ENCODE data around the gene MAGI1.
"Not testable (repeated sequence)": the region's sequence is repeated elsewhere in the genome, so short reads cannot be mapped to it uniquely, and the experiment has no call there.

Gene MAGI1

DNA sequence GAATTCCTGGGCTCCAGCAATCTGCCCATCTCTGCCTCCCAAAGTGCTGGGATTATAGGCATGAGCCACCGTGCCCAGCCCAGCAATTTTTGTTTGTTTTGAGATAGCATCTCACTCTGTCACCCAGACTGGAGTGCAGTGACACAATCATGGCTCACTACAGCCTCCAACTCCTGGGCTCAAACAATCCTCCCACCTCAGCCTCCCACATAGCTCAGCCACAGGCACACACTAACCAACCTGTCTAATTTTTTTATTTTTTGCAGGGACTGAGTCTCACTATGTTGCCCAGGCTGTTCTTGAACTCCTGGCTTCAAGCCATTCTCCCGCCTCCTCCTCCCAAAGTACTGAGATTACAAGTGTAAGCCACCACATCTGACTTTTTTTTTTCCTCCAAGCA is 7.6 kb upstream of the MAGI1 start:
- intact Hi-C loops (cut with DNase I), result loop anchor here (10.0 kb wide), 1 partner anchor 252 kb away; no protein-coding TSS in a partner anchor

DNA sequence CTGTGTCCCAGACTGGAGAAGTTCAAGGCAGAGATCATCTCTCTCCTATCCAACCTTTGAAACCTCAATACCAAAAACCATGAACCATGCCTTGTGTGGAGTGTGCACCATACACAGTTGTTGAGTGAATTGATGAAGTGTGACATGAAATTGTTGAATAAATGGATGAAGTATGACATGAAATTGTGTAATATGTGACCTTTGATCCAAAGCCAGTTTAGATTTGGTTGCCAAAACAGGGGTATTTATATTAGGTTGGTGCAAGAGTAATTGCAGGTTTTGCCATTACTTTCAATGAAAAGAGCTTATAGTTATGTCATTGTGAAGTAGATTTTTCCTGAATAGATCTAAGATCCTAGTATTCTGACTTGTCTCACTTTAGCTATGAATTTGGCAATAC is 3.1 kb upstream of the MAGI1 start:
- DNase-seq, result no peak
- intact Hi-C loops (cut with DNase I), result loop anchor here (10.0 kb wide), 1 partner anchor 247 kb away; no protein-coding TSS in a partner anchor

More for the DNA sequence above, 7.6 kb upstream of the MAGI1 start:
- not testable (repeated sequence) for DNase-seq

DNA sequence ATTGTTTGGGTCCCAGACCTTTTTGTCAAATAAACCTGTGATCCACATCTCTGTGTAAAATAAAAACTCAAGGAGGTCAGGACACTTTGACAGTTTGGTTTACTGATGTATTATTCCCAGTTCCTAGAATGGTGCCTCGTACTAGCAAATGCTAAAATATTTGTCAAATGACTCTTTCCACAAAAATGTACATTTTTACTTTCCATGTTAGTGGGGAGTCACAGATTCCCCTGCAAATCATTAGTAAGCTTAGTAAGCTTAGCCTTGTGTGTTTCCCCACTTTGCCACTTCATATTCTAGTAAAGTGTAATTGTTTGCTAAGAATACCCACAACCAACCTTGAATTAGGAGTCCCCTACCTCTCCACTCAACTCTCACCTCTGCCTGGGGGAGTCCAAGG is 2.4 kb upstream of the MAGI1 start:
- DNase-seq, result no peak
- intact Hi-C loops (cut with DNase I), result loop anchor here (10.0 kb wide), 1 partner anchor 246 kb away; no protein-coding TSS in a partner anchor

DNA sequence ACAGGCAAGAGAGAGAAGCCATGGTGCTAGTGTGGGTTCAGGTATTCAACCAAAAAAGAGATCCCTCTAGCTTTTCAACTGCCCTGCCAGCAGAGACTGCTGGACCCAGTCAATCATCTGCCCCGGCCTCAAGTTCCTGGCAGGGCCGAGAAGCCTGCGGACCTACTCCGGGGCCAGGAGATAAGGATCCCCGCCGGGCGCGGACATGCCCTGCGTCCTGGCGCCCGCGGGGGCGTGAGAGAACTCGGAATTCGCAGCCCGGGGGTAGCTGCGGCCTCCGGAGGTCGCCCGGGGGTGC is 821 bp upstream of the MAGI1 start:
- intact Hi-C loops (cut with DNase I), result no loop called here

DNA sequence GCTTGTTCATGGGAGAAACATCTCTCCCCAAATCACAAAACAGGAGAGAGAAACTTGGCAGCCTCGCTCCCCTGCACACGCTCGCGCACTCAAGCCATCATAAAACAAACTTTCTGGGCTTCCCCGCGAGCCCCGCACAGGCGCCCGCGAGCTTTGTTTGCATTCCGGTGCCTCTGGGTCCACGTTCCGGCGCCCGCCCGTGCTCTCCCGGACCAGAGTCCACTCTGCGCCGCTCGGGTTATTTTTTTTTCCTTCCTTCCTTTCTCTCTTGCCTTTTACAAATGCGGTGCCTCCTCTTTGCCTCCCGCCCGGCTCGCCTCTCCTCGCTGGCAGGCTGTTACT is 363 bp downstream of the MAGI1 start:
- DNase-seq, result peak in 1 of 42 donors; percentile 18
- intact Hi-C loops (cut with DNase I), result no loop called here

More for the DNA sequence above, 821 bp upstream of the MAGI1 start:
- DNase-seq, result peak in 28 of 42 donors; percentile 6 to 56 (median 21)

DNA sequence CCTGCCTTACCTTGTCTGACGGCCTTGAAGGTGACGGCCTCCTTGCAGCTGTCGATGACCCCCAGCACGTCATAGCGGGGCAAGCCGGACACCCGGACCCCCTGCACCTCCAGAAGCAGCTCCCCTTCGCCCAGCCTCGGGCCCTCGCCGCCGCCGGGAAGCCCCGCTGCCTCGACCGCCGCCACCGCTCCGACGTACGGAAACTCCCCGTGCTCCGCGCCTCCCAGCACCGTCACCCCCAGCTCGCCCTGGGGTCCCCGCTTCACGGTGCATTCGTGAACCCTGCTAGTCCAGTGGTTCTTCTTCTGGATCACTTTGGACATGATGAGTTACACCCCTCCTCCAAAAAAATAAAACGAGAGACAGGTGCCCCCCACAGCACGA is 740 bp downstream of the MAGI1 start:
- DNase-seq, result peak in 26 of 42 donors; percentile 4 to 54 (median 24)

DNA sequence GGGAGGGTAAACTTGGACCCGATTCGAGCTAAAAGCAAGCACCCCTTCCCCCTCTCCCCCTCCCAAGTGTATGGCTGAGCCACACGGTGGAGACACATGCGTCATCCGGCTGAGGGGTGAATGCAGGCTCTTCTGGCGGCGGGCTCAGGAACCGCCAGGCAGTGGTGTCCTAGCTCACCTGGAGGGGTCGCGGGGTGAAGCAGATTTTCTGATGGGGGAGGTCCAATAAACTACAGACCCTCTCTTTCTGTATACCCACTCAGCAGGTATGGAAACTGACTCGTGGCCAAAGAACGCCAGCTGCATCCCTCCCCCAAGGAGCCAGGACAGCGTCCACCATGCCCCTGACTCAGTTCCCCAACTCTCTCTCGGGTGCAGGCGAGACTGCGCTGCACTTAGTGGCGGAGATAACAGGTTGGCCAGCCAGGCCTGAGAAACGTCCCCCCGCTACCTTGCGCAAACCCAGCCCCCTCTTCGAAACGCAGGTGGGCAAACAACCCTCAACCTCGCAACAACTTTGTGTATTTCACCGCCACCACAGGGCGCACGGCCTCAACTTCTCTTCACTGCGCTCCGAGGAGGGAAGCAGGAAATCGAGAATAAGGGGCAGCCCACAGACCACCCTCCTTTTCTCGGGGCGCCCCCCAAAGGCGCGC is 1.3 kb downstream of the MAGI1 start:
- intact Hi-C loops (cut with DNase I), result no loop called here
- peak in 37 of 42 donors; percentile 11 to 68 (median 33) for DNase-seq

More for the DNA sequence above, 740 bp downstream of the MAGI1 start:
- intact Hi-C loops (cut with DNase I), result no loop called here

DNA sequence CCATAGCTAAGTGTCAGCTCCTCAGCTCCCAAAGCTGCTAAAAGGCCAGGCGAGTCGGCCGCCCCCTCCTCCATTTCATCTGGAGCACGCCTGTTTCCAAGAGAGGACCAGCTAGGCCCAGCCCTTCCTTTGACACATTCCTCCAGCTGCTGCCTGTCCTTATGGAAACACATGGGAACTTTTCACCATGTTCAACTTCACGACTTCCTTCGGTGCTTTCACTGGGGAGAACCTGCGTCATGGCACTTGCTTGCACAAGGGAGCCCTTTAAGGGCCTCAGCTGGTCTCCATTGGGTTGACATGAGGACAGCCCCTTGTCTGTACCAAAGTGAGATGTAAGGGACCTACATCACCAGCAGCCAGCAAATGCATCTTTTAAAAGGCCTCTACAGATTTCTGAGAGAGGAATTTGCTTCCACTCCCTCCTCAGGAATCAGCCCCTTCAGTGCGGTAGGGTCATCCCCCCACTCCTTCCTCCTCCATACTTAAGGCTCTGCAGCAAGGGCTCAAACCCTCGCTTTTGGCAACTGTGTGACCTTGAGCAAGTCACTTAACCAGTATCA is 2.1 kb downstream of the MAGI1 start:
- no peak for DNase-seq
- intact Hi-C loops (cut with DNase I), result no loop called here

DNA sequence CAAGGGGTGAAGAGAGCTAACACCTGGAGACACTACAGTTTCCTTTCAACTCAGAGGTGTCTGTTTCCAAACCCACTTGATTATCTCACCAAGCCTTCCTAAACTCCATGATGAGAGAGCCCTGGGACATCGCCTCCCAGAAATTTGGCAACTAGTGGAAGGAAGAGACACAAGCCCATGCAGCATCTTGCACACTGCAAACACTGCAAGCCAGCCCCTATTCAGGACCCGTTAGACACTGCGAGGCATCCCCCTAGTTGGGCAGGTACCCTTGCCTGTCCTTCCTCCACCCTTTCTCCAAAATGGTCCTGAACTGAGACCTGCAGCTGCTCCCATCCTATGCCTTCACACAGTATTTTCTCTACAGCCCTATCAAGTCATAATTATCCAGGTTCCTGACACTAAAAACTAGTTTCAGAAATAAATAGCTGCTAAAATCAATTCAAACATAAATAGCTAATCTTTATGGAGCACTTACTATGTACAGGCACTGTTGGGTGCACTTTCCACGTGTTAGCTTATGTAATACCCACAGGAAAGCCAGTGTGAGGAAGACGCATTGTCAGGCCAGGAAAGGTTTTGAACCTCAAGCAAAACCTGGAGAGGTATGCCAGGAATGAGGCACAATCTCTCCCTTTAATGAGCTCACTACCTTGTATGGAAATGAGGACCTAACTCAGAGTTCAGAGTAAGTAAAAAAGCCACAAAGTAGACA is 2.8 kb downstream of the MAGI1 start:
- intact Hi-C loops (cut with DNase I), result no loop called here
- no peak for DNase-seq

DNA sequence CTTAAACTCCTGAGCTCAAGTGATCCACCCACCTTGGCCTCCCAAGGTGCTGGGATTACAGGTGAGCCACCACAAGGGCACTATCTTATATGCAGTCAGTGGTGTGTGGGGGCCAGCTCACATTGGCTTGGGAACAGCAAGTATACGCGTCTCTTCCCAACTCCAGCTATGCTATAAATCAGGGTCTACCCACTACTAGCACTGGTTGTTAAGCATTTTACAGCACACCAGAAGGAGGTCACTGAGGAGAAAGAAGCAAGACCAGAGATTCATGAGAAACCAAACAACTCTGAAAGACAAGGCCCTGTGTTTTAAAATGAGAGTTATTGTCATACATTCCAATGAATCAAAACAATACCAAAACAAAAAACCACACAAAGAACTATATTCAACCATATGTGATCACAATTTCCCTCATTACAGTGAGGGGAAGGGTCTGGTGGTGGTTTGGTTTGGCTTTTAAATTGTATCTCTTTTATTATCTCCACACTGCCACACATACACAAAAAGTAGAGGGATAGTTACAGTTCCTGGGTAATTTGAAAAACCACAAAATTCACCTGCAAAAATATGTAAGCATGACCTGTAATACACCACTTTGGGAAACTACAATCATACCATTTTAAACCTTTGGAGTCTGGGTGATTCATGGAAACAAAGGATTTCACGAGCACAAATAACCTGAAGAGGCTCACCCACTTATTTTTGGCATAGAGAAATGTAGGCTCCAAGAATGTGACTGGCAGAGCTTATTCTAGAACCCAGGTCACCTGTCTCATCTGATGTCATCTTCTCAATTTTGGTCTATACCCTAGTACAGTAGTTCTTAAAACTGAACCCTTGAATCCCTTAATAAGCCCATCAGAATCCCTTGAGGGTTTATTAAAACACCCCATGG is 5.2 kb downstream of the MAGI1 start:
- intact Hi-C loops (cut with DNase I), result no loop called here
- DNase-seq, result no peak

DNA sequence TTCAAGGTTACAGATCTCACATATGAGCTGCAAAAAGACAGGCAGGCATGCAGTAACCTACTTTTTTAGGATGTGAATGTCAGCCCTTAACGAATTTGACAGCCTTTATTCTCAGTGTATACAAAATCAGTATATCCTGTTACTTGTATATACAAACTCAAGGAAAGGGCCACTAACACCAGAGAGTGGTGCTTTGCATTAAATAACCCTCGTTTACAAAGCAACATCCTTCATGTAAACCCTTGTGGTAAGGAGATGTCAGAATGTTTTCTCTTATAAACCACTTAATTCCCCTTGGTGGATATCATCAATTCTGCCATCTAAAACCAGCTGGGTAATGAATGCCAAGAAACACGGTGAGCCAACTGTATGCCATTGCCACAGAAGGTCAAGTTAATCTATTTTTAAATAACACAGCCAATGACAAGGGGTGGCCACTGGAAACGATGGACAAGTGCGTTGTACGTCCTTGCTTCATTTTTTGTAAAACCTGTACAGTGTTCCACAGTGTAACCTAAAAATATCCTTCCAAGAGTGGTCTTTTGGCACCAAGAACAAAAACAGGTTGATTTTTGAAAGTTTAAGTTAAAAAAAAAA is 7.5 kb downstream of the MAGI1 start:
- intact Hi-C loops (cut with DNase I), result no loop called here
- DNase-seq, result no peak

DNA sequence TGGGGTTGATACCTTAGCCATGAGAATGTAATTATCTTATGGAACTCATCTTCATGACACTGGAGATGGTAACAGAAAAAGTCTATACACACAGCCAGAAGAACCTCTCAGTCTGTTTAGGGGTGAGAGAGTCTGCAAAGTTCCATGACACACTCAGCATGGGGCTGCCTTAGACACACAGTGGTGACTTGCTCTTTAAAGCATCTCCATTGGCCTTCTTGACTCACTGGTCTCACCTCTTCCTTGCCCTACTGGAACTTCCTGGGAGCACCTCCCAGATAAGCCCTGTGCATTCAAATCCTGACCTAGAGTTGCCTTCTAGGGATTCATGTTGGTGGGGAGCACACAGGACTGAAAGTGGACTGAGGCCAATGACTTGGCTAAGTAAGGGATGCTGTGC is 9.3 kb downstream of the MAGI1 start:
- DNase-seq, result no peak
- intact Hi-C loops (cut with DNase I), result no loop called here

DNA sequence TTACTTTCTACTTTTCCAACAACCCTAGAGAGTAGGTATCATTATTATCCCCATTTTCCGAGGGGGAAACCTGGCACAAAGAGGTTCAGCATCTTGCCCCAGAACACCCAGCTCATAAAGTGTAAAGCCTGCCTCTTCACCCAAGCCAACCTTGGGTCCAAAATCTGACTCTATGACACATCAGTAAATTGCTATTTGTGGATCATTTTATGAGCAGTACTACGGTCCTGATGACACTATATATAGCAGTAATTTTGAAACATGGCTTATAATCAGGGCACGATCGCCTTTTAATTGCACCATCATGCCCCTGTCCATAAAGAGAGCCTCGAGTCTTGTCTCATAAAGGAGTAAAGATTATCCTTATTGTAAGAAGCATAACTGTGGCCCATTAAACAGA is 9.7 kb downstream of the MAGI1 start:
- intact Hi-C loops (cut with DNase I), result no loop called here
- DNase-seq, result no peak

DNA sequence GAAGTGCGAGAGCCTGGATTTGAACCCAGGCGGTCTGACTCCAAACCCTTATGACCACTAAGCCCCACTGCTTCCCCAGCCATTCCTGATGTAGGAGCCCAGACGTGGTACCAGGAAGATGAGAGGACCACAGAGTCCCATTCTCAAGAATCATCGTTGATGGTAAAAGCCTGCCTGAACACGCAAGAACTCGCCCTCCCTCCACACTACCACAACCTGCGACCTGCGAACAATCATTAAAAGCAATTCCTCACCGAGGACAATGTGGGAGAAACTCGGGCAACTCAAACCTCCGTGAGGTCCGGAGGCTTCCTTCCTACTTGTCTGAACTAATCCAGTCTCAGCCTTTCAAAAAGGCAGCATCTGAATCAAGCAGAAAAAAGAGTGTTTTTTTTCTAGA is 10.3 kb downstream of the MAGI1 start:
- intact Hi-C loops (cut with DNase I), result no loop called here
- DNase-seq, result no peak

DNA sequence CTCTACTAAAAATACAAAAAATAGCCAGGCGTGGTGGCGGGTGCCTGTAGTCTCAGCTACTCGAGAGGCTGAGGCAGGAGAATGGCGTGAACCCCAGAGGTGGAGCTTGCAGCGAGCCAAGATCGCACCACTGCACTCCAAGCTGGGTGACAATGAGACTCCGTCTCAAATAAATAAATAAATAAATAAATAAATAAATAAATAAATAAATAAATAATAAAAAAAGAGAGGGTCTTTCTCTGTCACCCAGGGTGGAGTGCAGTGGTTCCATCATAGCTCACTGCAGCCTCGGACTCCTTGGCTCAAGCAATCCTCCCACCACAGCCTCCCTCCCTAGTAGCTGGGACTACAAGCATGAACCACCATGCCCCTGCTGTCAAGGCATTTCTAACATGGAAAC is 11.6 kb downstream of the MAGI1 start:
- intact Hi-C loops (cut with DNase I); DNase-seq: not testable (repeated sequence)

DNA sequence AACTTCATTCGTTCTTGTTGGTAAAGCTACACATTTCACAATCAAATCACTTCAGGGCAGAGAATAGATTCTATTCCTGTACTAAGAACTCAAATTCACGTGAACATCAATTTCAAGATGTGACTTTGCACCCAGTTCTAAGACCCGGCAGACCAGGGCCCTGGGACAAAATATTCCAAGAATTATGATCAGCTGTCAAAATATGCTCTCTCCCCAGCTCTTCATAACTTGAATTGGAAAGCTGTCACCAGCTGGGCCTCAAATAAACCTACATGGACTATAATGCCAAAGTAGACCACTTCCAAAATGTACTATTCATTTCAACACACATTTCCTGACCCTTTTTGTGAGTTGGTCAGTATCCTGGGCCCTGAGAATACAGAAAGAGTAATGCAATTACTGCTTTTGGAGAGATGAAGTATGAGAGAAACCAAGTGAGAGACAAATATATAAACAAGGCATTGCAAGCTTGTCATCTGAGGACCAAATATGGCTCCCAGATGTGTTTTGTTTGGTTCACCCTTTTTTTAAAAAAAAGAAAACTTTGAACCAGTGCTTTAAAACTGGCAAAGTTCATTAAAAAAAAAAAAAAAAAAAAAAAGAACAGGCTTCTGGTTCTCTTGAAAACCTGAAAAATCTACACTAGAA is 14.9 kb downstream of the MAGI1 start:
- DNase-seq, result no peak
- intact Hi-C loops (cut with DNase I), result no loop called here

DNA sequence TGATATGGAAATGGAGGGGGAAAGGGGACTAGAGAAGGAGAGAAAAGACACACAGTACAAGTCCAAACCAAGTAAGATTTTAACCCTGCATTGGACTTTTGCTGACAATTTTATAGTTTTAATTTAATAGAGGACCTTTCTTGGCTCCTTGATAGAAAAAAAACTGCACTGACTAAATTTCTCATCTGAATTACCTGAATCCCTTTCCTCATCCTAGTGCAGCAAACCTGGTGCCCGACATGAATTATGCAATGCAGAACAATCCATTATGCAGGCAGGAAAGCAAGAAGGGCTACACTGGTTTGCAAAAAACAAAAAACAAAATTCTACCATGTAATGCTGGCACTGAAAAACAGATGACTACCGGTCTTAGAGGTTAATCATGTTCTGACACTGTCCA is 15.5 kb downstream of the MAGI1 start:
- no peak for DNase-seq
- intact Hi-C loops (cut with DNase I), result no loop called here

DNA sequence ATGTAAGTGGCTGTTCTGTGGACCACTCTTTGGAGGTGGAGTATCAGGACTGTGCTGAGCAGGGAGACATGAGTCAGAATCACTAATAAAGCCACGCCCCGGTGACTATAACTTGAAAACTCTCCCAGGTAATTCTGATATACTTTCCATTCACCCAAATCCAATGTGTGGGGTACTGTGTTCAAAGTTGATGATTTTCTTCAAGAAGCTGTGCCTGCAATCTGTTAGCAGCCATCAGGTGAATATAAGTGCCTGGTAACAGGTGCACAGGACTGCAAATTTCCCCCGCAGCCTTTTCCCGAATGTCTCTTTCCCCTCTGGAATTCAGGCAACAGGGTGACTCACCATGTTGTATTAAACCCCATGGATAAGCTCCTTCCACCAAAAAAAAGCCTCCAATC is 17.0 kb downstream of the MAGI1 start:
- intact Hi-C loops (cut with DNase I), result no loop called here
- DNase-seq, result no peak

DNA sequence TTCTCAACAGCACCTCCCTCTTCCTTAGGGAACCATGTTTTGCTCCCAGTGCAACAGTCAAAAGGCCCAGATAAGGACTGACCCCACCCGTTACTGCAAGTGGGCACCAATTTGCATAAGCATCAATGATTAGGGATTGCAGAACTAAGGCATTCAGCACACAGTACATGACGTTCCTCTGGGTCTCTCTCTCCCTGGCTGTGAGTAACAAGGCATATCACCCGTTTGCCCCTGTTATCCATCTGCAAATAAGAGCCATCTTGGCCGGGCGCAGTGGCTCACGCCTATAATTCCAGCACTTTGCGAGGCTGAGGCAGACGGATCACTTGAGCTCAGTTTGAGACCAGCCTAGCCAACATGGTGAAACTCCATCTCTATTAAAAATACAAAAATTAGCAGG is 18.8 kb downstream of the MAGI1 start:
- intact Hi-C loops (cut with DNase I), result no loop called here
- no peak for DNase-seq

Measured in head of caudate nucleus (tissue), 42 donors.